ENCODE measurements around the gene PHACTR2. TPM values are rescaled to one million over a fixed set of nuclear protein-coding genes. Genes with fewer than 3 reads are reported as not detected.

PHACTR2 gene
- total RNA-seq, 4 donors from 2014 or later = 25.4 to 31.8 (median 26.1) TPM

DNA sequence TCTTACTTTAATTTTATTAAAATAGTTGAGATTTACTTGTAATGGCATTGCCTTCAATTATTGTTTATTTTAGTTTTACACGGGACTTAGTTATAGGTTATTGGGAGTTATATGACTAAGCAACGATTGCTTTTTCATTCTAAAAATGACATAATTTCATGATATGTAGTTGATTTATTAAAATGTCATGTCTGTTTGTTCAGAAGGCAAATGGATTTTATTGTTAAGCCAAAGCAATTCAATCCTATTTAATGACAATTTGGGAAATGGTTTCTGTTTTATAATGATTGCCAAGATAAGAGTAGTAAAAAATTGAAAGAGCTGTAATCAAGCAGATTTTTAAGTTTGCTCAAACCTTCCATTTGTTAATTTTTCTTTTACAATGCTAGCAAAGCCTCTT lies 74.7 kb downstream of the PHACTR2 start:
- Histone ChIP-seq H3K27ac (no peak overlapping the region), H3K9me3 (no peaks in the 10 kb centered on the region), H3K36me3 (no peaks in the 10 kb centered on the region), H3K4me3 (no peak overlapping the region), H3K4me1 (peaks cover 6 to 7% of the 10 kb centered on the region in 2 donors), H3K27me3 (no peaks in the 10 kb centered on the region)
- TF ChIP-seq, protein P1, sequence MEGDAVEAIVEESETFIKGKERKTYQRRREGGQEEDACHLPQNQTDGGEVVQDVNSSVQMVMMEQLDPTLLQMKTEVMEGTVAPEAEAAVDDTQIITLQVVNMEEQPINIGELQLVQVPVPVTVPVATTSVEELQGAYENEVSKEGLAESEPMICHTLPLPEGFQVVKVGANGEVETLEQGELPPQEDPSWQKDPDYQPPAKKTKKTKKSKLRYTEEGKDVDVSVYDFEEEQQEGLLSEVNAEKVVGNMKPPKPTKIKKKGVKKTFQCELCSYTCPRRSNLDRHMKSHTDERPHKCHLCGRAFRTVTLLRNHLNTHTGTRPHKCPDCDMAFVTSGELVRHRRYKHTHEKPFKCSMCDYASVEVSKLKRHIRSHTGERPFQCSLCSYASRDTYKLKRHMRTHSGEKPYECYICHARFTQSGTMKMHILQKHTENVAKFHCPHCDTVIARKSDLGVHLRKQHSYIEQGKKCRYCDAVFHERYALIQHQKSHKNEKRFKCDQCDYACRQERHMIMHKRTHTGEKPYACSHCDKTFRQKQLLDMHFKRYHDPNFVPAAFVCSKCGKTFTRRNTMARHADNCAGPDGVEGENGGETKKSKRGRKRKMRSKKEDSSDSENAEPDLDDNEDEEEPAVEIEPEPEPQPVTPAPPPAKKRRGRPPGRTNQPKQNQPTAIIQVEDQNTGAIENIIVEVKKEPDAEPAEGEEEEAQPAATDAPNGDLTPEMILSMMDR (IDR thresholded peaks at IDR 0.05 in 4 of 5, conservative IDR thresholded peaks at IDR 0.05 in 1 of 5) = no peak
- TF ChIP-seq POLR2A (IDR thresholded peaks at IDR 0.05) = no peak
- ATAC-seq (no peak), DNase-seq (no peak)
- in situ Hi-C loops (cut with MboI; ENCODE audit: low sequenced_read_pairs in 4 of 4) = no loop called here
- intact Hi-C loops (cut with DNase I; ENCODE audit: low total_unique reads) = no loop called here

- Histone ChIP-seq H3K4me3 (no peak overlapping the region), H3K4me1 (peaks cover 6 to 7% of the 10 kb centered on the region in 2 donors), H3K9me3 (no peaks in the 10 kb centered on the region), H3K36me3 (no peaks in the 10 kb centered on the region), H3K27ac (no peak overlapping the region), H3K27me3 (no peaks in the 10 kb centered on the region)
- DNase-seq (no peak), ATAC-seq (no peak)
- TF ChIP-seq POLR2A (IDR thresholded peaks at IDR 0.05) = no peak
- in situ Hi-C loops (cut with MboI; ENCODE audit: low sequenced_read_pairs in 4 of 4) (no loop called here), intact Hi-C loops (cut with DNase I; ENCODE audit: low total_unique reads) (no loop called here)
Measured at GRCh38 chr6:143753678-143754077, 75.9 kb downstream of the PHACTR2 start.

GRCh38 chr6:143754204-143754603 lies 76.4 kb downstream of the PHACTR2 start:
- peak in 1 of 2 donors; percentile 33 for ATAC-seq
- intact Hi-C loops (cut with DNase I; ENCODE audit: low total_unique reads) (no loop called here), in situ Hi-C loops (cut with MboI; ENCODE audit: low sequenced_read_pairs in 4 of 4) (no loop called here)
- TF ChIP-seq, protein P1 (IDR thresholded peaks at IDR 0.05 in 4 of 5, conservative IDR thresholded peaks at IDR 0.05 in 1 of 5) = no peak
- TF ChIP-seq POLR2A (IDR thresholded peaks at IDR 0.05) = no peak
- Histone ChIP-seq H3K4me1 (peaks cover 6 to 7% of the 10 kb centered on the region in 2 donors), H3K27ac (no peak overlapping the region), H3K36me3 (no peaks in the 10 kb centered on the region), H3K4me3 (no peak overlapping the region), H3K27me3 (no peaks in the 10 kb centered on the region), H3K9me3 (no peaks in the 10 kb centered on the region)
- DNase-seq = no peak

- no peak overlapping the region for H3K27ac ChIP-seq
- H3K27me3 ChIP-seq = no peaks in the 10 kb centered on the region
- DNase-seq (no peak), ATAC-seq (peak in 1 of 2 donors; percentile 58)
- no peak overlapping the region for H3K4me3 ChIP-seq
- H3K9me3 ChIP-seq = no peaks in the 10 kb centered on the region
- no peaks in the 10 kb centered on the region for H3K36me3 ChIP-seq
- H3K4me1 ChIP-seq = peaks cover 6 to 7% of the 10 kb centered on the region in 2 donors
- intact Hi-C loops (cut with DNase I; ENCODE audit: low total_unique reads) (no loop called here), in situ Hi-C loops (cut with MboI; ENCODE audit: low sequenced_read_pairs in 4 of 4) (no loop called here)
- no peak for TF ChIP-seq POLR2A (IDR thresholded peaks at IDR 0.05)
- TF ChIP-seq, protein P1 (IDR thresholded peaks at IDR 0.05 in 4 of 5, conservative IDR thresholded peaks at IDR 0.05 in 1 of 5) = no peak
Measured at GRCh38 chr6:143755301-143755744, 77.6 kb downstream of the PHACTR2 start.

DNA sequence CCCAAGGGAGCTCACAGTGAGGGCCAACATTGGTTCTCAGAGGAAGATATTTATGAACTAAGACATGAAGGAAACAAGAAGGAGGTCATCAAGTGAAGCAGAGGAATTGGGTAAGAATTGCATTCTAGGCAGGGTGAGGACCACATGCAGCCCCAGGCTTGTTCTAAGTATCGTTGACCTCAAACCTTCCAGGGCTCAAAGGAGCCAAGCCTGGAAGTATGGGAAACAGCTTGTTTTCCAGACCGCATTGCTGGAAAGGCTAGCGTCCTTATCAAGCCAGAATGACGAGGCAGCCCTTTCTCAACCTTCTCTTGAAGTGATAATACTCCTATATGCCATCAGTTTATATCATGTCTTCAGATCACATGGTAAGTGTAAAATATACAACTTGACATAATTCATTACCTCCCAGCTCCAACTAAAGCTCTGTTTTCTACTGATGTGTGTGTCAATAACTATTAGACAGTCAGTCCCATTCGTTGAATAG lies 79.6 kb downstream of the PHACTR2 start:
- intact Hi-C loops (cut with DNase I; ENCODE audit: low total_unique reads) (no loop called here), in situ Hi-C loops (cut with MboI; ENCODE audit: low sequenced_read_pairs in 4 of 4) (no loop called here)

More for the DNA sequence above, 79.6 kb downstream of the PHACTR2 start:
- no peaks in the 10 kb centered on the region for H3K9me3 ChIP-seq
- H3K36me3 ChIP-seq = no peaks in the 10 kb centered on the region
- H3K27me3 ChIP-seq = no peaks in the 10 kb centered on the region
- no peak for ATAC-seq
- H3K27ac ChIP-seq = no peak overlapping the region
- peaks cover 6 to 7% of the 10 kb centered on the region in 2 donors for H3K4me1 ChIP-seq
- TF ChIP-seq POLR2A (IDR thresholded peaks at IDR 0.05) = no peak
- TF ChIP-seq, protein P1 (IDR thresholded peaks at IDR 0.05 in 4 of 5, conservative IDR thresholded peaks at IDR 0.05 in 1 of 5) = no peak
- H3K4me3 ChIP-seq = no peak overlapping the region
- DNase-seq = no peak
